ENCODE data around the gene SRD5A1. TPM values are rescaled to one million over a fixed set of nuclear protein-coding genes. Genes with fewer than 3 reads are reported as not detected.
A peak's percentile ranks its signal among the peaks of the same experiment; 100 is the strongest.

The SRD5A1 gene
- total and polyA plus RNA-seq, 11 donors: 0.80 to 6.7 (median 3.8) TPM

DNA sequence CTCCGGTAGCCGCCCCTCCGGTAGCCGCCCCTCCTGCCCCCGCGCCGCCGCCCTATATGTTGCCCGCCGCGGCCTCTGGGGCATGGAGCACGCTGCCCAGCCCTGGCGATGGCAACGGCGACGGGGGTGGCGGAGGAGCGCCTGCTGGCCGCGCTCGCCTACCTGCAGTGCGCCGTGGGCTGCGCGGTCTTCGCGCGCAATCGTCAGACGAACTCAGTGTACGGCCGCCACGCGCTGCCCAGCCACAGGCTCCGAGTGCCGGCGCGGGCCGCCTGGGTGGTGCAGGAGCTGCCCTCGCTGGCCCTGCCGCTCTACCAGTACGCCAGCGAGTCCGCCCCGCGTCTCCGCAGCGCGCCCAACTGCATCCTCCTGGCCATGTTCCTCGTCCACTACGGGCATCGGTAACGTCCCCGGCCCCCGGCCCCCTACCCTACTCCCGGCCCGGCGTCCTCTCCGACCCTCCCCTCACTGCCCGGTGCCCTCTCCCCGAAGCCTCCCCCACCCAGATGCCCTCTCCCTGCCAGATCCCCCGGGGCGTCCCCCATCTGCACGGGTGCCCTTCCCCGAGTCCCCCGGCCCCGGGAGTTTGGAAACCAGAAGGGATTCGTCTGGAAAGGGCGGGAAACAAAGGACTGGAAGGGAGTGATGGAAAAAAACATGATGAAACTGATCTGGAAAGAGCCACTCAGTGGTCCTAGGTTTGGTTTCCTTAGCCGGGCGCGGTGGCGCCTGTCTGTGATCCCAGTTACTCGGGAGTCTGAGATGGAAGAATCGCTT is 417 bp downstream of the SRD5A1 start:
- peak in 2 of 5 donors; percentile 12 to 40 for DNase-seq
- Histone ChIP-seq H3K4me3 (peak overlapping the region; percentile 75 to 99 (median 94)), H3K36me3 (peaks cover 0 to 30% (median 21%) of the 10 kb centered on the region in 9 donors), H3K9me3 (no peaks in the 10 kb centered on the region), H3K4me1 (peaks cover 0 to 38% (median 25%) of the 10 kb centered on the region in 12 donors), H3K27me3 (no peaks in the 10 kb centered on the region), H3K27ac (peak overlapping the region; percentile 92 to 99 (median 97))
- intact Hi-C loops (cut with DNase I): loop anchor here (1.0 to 10.0 kb wide), 10 partner anchors 79 to 259 kb away; partner anchors contain the start of genes TENT4A (in 8 of the 10) and MED10 (in 1 of the 10)
- ATAC-seq: peak in 3 of 4 donors; percentile 29 to 78 (median 69)
- 1 to 2% (median 1%) methylated on average over 17 to 75 of the region's 75 CpGs for WGBS, 4 donors
- no peak for TF ChIP-seq POLR2A (IDR thresholded peaks at IDR 0.05)
- TF ChIP-seq, protein P1, sequence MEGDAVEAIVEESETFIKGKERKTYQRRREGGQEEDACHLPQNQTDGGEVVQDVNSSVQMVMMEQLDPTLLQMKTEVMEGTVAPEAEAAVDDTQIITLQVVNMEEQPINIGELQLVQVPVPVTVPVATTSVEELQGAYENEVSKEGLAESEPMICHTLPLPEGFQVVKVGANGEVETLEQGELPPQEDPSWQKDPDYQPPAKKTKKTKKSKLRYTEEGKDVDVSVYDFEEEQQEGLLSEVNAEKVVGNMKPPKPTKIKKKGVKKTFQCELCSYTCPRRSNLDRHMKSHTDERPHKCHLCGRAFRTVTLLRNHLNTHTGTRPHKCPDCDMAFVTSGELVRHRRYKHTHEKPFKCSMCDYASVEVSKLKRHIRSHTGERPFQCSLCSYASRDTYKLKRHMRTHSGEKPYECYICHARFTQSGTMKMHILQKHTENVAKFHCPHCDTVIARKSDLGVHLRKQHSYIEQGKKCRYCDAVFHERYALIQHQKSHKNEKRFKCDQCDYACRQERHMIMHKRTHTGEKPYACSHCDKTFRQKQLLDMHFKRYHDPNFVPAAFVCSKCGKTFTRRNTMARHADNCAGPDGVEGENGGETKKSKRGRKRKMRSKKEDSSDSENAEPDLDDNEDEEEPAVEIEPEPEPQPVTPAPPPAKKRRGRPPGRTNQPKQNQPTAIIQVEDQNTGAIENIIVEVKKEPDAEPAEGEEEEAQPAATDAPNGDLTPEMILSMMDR (IDR thresholded peaks at IDR 0.05): no peak

DNA sequence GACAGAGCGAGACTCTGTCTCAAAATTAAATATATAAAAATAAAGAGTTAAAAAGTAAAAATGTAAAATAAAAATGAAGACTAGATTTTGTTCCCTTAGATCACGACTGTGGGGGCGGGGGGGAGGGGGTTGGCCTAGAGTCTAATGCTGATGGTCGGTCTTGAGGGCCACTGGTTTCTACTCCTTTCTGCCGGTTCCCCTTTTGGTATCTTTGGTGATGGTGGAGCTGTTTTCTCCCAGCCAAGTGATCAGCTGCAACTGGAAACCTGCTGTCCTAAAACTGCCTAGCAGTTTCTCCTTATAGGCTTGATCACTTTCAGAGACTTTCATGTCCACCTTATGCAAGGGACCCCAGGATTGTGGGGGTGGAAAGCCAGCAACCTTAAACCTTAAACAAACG is 1.1 kb downstream of the SRD5A1 start:
- peak overlapping the region; percentile 75 to 99 (median 94) for H3K4me3 ChIP-seq
- WGBS, 4 donors: 18 to 26% (median 25%) methylated on average over 6 of the region's 6 CpGs
- DNase-seq (no peak), ATAC-seq (no peak)
- intact Hi-C loops (cut with DNase I): loop anchor here in 9 of 10 donors (5.0 to 10.0 kb wide), 7 partner anchors 78 to 260 kb away; partner anchors contain the start of genes TENT4A (in 4 of the 9) and MED10 (in 1 of the 9)
- H3K4me1 ChIP-seq: peaks cover 0 to 33% (median 24%) of the 10 kb centered on the region in 12 donors
- peaks cover 0 to 24% (median 16%) of the 10 kb centered on the region in 9 donors for H3K36me3 ChIP-seq
- H3K9me3 ChIP-seq: no peaks in the 10 kb centered on the region
- TF ChIP-seq, protein P1 (IDR thresholded peaks at IDR 0.05): no peak
- no peak for TF ChIP-seq POLR2A (IDR thresholded peaks at IDR 0.05)
- no peak overlapping the region for H3K27ac ChIP-seq
- no peaks in the 10 kb centered on the region for H3K27me3 ChIP-seq

DNA sequence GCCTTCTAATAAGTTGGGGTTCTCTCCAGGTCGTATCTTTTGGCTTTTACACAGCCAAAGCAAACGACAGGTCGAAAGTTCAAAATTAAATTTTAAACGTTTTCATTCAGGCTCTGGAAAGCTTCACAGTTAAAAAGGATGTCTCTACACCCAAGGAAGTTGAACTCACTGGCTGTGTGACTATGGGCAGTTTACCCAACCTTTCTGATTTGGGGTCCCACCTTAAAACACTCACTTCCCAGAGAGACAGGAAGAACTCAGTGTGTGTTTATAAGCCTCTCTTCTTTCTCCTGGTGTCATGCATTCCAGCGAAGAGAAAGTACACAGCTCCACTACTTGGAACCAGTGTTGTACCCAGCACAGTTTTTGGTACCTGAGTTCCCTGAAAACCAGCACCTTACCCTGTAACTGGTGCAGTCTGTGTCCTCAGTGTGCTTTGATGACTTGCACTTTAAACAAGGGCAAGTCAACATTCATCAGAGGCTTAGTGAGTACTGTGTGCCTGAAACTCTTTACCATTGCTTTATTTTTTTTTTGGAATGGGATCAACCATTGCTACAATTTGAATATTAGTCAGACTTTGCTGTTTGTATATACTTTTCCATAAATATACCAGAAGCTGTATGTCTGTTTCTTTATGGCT is 1.7 kb downstream of the SRD5A1 start:
- H3K9me3 ChIP-seq: no peaks in the 10 kb centered on the region
- DNase-seq (no peak), ATAC-seq (no peak)
- no peak overlapping the region for H3K27ac ChIP-seq
- peaks cover 0 to 29% (median 21%) of the 10 kb centered on the region in 12 donors for H3K4me1 ChIP-seq
- H3K27me3 ChIP-seq: no peaks in the 10 kb centered on the region
- TF ChIP-seq, protein P1 (IDR thresholded peaks at IDR 0.05): no peak
- no peak for TF ChIP-seq POLR2A (IDR thresholded peaks at IDR 0.05)
- peak overlapping the region in 3 of 12 donors; percentile 75 to 99 (median 97) for H3K4me3 ChIP-seq
- H3K36me3 ChIP-seq: peaks cover 0 to 18% (median 12%) of the 10 kb centered on the region in 9 donors
- intact Hi-C loops (cut with DNase I): loop anchor here in 9 of 10 donors (5.0 to 10.0 kb wide), 8 partner anchors 67 to 260 kb away; partner anchors contain the start of genes TENT4A (in 4 of the 9) and MED10 (in 1 of the 9)
- WGBS, 4 donors: 76 to 84% (median 79%) methylated on average over 5 of the region's 5 CpGs
